Brain microvascular endothelial cell (primary cell): ENCODE data around the gene PHACTR3.

Experiments
- DNase-seq: peaks from one replicate; pipeline ENCODE4 v3.0.0-alpha.2; 2020
- H3K27ac ChIP-seq: fragments of 250-450 bp; sonication (Bioruptor Pico); 2 replicates; pipeline ENCODE4 v1.5.1; 2020; ENCODE audit warnings: mild to moderate bottlenecking, moderate library complexity
- H3K27me3 ChIP-seq: fragments of 250-450 bp; sonication (Bioruptor Pico); replicated peaks from 2 replicates; pipeline ENCODE4 v1.5.1; 2020; ENCODE audit warnings: mild to moderate bottlenecking
- H3K36me3 ChIP-seq: fragments of 250-450 bp; sonication (Bioruptor Pico); replicated peaks from 2 replicates; pipeline ENCODE4 v1.5.1; 2020; ENCODE audit warnings: mild to moderate bottlenecking
- H3K4me3 ChIP-seq: 2 replicates; pipeline ENCODE4 v1.5.1; 2011; ENCODE audit warnings: low read depth, mild to moderate bottlenecking, control low read depth, low read length, moderate library complexity
- CTCF ChIP-seq: IDR thresholded peaks from 2 replicates; pipeline ENCODE4 v1.5.1; 2011; ENCODE audit warnings: low read depth, mild to moderate bottlenecking, moderate library complexity, low read length, control low read depth, inconsistent platforms; ENCODE audit errors: missing control alignments
- in situ Hi-C: cut with HindIII; loops from 2 replicates; pipeline ENCODE4 v1.10.0; 2017; ENCODE audit warnings: low sequenced_read_pairs, low pct_ligation_motif_present

Gene PHACTR3

GRCh38 chr20:59566631-59567524 is 37.5 kb upstream of the PHACTR3 start:
- Histone ChIP-seq H3K36me3 (no peaks in the 10 kb centered on the region), H3K27me3 (no peaks in the 10 kb centered on the region), H3K27ac (no peak overlapping the region), H3K4me3 (no peak overlapping the region)
- in situ Hi-C loops: no loop called here
- no peak for DNase-seq
- TF ChIP-seq CTCF: no peak

- Histone ChIP-seq H3K4me3 (no peak overlapping the region), H3K27ac (no peak overlapping the region), H3K27me3 (no peaks in the 10 kb centered on the region), H3K36me3 (no peaks in the 10 kb centered on the region)
- TF ChIP-seq CTCF: no peak
- DNase-seq: no peak
- in situ Hi-C loops: no loop called here
Measured at GRCh38 chr20:59567585-59568508, 36.5 kb upstream of the PHACTR3 start.

- DNase-seq: no peak
- no peaks in the 10 kb centered on the region for H3K27me3 ChIP-seq
- in situ Hi-C loops: no loop called here
- no peak for TF ChIP-seq CTCF
- no peaks in the 10 kb centered on the region for H3K36me3 ChIP-seq
- no peak overlapping the region for H3K27ac ChIP-seq
- no peak overlapping the region for H3K4me3 ChIP-seq
Measured at GRCh38 chr20:59568509-59569024, 35.8 kb upstream of the PHACTR3 start.

- in situ Hi-C loops: no loop called here
- Histone ChIP-seq H3K4me3 (no peak overlapping the region), H3K36me3 (no peaks in the 10 kb centered on the region), H3K27me3 (no peaks in the 10 kb centered on the region), H3K27ac (no peak overlapping the region)
- DNase-seq: no peak
- TF ChIP-seq CTCF: no peak
Measured at GRCh38 chr20:59569305-59569704, 35.0 kb upstream of the PHACTR3 start.

GRCh38 chr20:59571151-59571550 is 33.2 kb upstream of the PHACTR3 start:
- no peak for DNase-seq
- in situ Hi-C loops: no loop called here
- Histone ChIP-seq H3K4me3 (no peak overlapping the region), H3K27me3 (no peaks in the 10 kb centered on the region), H3K27ac (no peak overlapping the region), H3K36me3 (no peaks in the 10 kb centered on the region)
- TF ChIP-seq CTCF: no peak
